GM06990 (cell line): ENCODE data around the gene RGS14.

ENCODE experiments used
- DNase-seq: peaks from one replicate; pipeline ENCODE4 v3.0.0-alpha.2; 2011; ENCODE audit not compliant: insufficient read length; ENCODE audit errors: extremely low read depth
- H3K27me3 ChIP-seq: replicated peaks from 2 replicates; pipeline ENCODE4 v1.6.0; 2011; ENCODE audit warnings: low read length; ENCODE audit not compliant: control insufficient read depth, insufficient read depth
- H3K36me3 ChIP-seq: 2 replicates; pipeline ENCODE4 v1.5.1; 2011; ENCODE audit warnings: low read length; ENCODE audit not compliant: control insufficient read depth, insufficient read depth
- H3K4me3 ChIP-seq: replicated peaks from 2 replicates; pipeline ENCODE4 v1.5.1; 2011; ENCODE audit warnings: low read depth, mild to moderate bottlenecking, control low read depth, low read length
- CTCF ChIP-seq: IDR thresholded peaks from 2 replicates; pipeline ENCODE4 v1.5.1; 2011; ENCODE audit warnings: low read length, control low read depth, mild to moderate bottlenecking, inconsistent platforms; ENCODE audit not compliant: insufficient read depth, poor library complexity, severe bottlenecking

RGS14 gene

GRCh38 chr5:177334781-177335700, 22.7 kb upstream of the RGS14 start:
- peaks cover 64% of the 10 kb centered on the region for H3K36me3 ChIP-seq
- DNase-seq: no peak
- no peak for TF ChIP-seq CTCF
- no peak overlapping the region for H3K4me3 ChIP-seq
- no peaks in the 10 kb centered on the region for H3K27me3 ChIP-seq

- no peaks in the 10 kb centered on the region for H3K27me3 ChIP-seq
- no peak for TF ChIP-seq CTCF
- peaks cover 59% of the 10 kb centered on the region for H3K36me3 ChIP-seq
- H3K4me3 ChIP-seq: no peak overlapping the region
- DNase-seq: no peak
Observed at GRCh38 chr5:177335701-177336065, 22.0 kb upstream of the RGS14 start.

GRCh38 chr5:177336112-177336511, 21.6 kb upstream of the RGS14 start:
- peak; percentile 49 for TF ChIP-seq CTCF
- DNase-seq: no peak
- H3K4me3 ChIP-seq: no peak overlapping the region
- H3K36me3 ChIP-seq: peaks cover 55% of the 10 kb centered on the region
- no peaks in the 10 kb centered on the region for H3K27me3 ChIP-seq

- TF ChIP-seq CTCF: no peak
- DNase-seq: no peak
- H3K27me3 ChIP-seq: no peaks in the 10 kb centered on the region
- H3K4me3 ChIP-seq: no peak overlapping the region
- H3K36me3 ChIP-seq: peaks cover 51% of the 10 kb centered on the region
Observed at GRCh38 chr5:177336603-177337494, 20.9 kb upstream of the RGS14 start.

GRCh38 chr5:177338251-177339106, 19.2 kb upstream of the RGS14 start:
- Histone ChIP-seq H3K27me3 (no peaks in the 10 kb centered on the region), H3K36me3 (peaks cover 49% of the 10 kb centered on the region), H3K4me3 (no peak overlapping the region)
- TF ChIP-seq CTCF: no peak
- DNase-seq: no peak
